ENCODE results near the gene GALT. TPM values are rescaled to one million over a fixed set of nuclear protein-coding genes. Genes with fewer than 3 reads are reported as not detected.

The GALT gene
- total and polyA plus RNA-seq, 2 of the 13 experiments (the other 11 are each of a cell fraction or from before 2014, with no cell fraction given), result 40.4 to 46.3 TPM

- TF ChIP-seq, protein P1, sequence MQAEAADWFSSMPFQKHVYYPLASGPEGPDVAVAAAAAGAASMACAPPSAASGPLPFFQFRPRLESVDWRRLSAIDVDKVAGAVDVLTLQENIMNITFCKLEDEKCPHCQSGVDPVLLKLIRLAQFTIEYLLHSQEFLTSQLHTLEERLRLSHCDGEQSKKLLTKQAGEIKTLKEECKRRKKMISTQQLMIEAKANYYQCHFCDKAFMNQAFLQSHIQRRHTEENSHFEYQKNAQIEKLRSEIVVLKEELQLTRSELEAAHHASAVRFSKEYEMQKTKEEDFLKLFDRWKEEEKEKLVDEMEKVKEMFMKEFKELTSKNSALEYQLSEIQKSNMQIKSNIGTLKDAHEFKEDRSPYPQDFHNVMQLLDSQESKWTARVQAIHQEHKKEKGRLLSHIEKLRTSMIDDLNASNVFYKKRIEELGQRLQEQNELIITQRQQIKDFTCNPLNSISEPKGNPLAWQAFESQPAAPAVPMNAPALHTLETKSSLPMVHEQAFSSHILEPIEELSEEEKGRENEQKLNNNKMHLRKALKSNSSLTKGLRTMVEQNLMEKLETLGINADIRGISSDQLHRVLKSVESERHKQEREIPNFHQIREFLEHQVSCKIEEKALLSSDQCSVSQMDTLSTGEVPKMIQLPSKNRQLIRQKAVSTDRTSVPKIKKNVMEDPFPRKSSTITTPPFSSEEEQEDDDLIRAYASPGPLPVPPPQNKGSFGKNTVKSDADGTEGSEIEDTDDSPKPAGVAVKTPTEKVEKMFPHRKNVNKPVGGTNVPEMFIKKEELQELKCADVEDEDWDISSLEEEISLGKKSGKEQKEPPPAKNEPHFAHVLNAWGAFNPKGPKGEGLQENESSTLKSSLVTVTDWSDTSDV (CRISPR knock-in tag; IDR thresholded peaks at IDR 0.05), result peak; percentile 50; the same call in 1 of the 2 replicates
- no peak for TF ChIP-seq ZNF33A (CRISPR knock-in tag; IDR thresholded peaks at IDR 0.05; ENCODE audit: borderline replicate concordance)
- TF ChIP-seq CENPBD1 (CRISPR knock-in tag; IDR thresholded peaks at IDR 0.05; ENCODE audit: borderline replicate concordance, low read depth), result no peak
- no peak for TF ChIP-seq RBAK (CRISPR knock-in tag; IDR thresholded peaks at IDR 0.05)
- TF ChIP-seq ZNF451 (CRISPR knock-in tag; IDR thresholded peaks at IDR 0.05), result peak; percentile 17; the same call in 1 of the 2 replicates
- TF ChIP-seq MTA3 (CRISPR knock-in tag; IDR thresholded peaks at IDR 0.05), result no peak
- TF ChIP-seq ZFYVE20 (CRISPR knock-in tag; IDR thresholded peaks at IDR 0.05; ENCODE audit: borderline replicate concordance, low read depth), result no peak
- peak; percentile 84 for TF ChIP-seq SAP130 (CRISPR knock-in tag; IDR thresholded peaks at IDR 0.05; ENCODE audit: low read depth)
- TF ChIP-seq KLF11 (CRISPR knock-in tag; IDR thresholded peaks at IDR 0.05), result peak; percentile 50; the same call in 1 of the 2 replicates
- TF ChIP-seq REXO4 (CRISPR knock-in tag; IDR thresholded peaks at IDR 0.05; ENCODE audit: borderline replicate concordance), result no peak
- TF ChIP-seq ZBTB7A (CRISPR knock-in tag; IDR thresholded peaks at IDR 0.05), result 0 out of 2 replicates have a peak, but pooled peaks have one; percentile 17
- peak; percentile 72 for TF ChIP-seq HNRNPLL (IDR thresholded peaks at IDR 0.05; ENCODE audit: low read depth, low read length, poor library complexity, severe bottlenecking)
- TF ChIP-seq FOXO1 (CRISPR knock-in tag; IDR thresholded peaks at IDR 0.05), result peak; percentile 22; the same call in 1 of the 2 replicates
- no peak for TF ChIP-seq PRPF4 (IDR thresholded peaks at IDR 0.05; ENCODE audit: low read depth, low read length, poor library complexity, severe bottlenecking)
- TF ChIP-seq ZBTB7B (CRISPR knock-in tag; IDR thresholded peaks at IDR 0.05), result no peak
- no peak for TF ChIP-seq FOXJ3 (CRISPR knock-in tag; IDR thresholded peaks at IDR 0.05; ENCODE audit: borderline replicate concordance)
- 0 out of 2 replicates have a peak, but pooled peaks have one; percentile 17 for TF ChIP-seq ZNF614 (CRISPR knock-in tag; IDR thresholded peaks at IDR 0.05; ENCODE audit: borderline replicate concordance)
- no peak for TF ChIP-seq ZNF496 (CRISPR knock-in tag; IDR thresholded peaks at IDR 0.05; ENCODE audit: insufficient replicate concordance)
- TF ChIP-seq TIGD3 (CRISPR knock-in tag; IDR thresholded peaks at IDR 0.05; ENCODE audit: borderline replicate concordance), result no peak
- TF ChIP-seq ZBTB3 (CRISPR knock-in tag; IDR thresholded peaks at IDR 0.05; ENCODE audit: borderline replicate concordance, low read depth), result peak; percentile 60; the same call in 1 of the 2 replicates
- TF ChIP-seq, protein P2, sequence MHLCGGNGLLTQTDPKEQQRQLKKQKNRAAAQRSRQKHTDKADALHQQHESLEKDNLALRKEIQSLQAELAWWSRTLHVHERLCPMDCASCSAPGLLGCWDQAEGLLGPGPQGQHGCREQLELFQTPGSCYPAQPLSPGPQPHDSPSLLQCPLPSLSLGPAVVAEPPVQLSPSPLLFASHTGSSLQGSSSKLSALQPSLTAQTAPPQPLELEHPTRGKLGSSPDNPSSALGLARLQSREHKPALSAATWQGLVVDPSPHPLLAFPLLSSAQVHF (CRISPR knock-in tag; IDR thresholded peaks at IDR 0.05), result no peak
- no peak for TF ChIP-seq THYN1 (CRISPR knock-in tag; IDR thresholded peaks at IDR 0.05; ENCODE audit: borderline replicate concordance, low read depth)
- 0 out of 2 replicates have a peak, but pooled peaks have one; percentile 64 for TF ChIP-seq SRY (CRISPR knock-in tag; IDR thresholded peaks at IDR 0.05)
- 0 out of 2 replicates have a peak, but pooled peaks have one; percentile 5 for TF ChIP-seq ZNF263 (CRISPR knock-in tag; IDR thresholded peaks at IDR 0.05)
These were observed 34.4 kb upstream of the GALT start, which contains the start of gene RPP25L (continued) for GRCh38 chr9:34611811-34612787.

Data from HepG2 (cell line).